Measurements from ENCODE around the gene CMTM8. TPM values are rescaled to one million over a fixed set of nuclear protein-coding genes. Genes with fewer than 3 reads are reported as not detected.

Gene CMTM8
- total RNA-seq, 1 donor: not detected

DNA sequence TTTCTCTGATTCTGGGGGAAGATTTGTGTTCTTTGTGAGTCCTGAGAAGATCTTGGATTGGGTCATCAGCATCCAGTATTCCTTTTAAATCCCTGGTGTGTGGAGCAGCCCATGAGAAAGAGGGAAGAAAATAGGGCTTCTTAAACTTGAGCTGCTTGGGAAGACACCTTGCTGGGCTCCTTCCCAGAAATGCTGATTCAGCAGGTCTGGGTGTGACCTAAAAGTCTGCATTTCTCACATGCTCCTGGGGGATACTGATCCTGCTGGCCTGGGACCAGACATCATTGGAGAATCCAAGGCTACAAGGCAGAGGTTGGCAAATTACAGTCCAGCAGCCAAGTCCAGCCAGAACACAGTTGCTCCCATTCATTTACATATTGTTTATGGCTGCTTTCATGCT lies 99.0 kb downstream of the CMTM8 start:
- no peak for DNase-seq (ENCODE audit: low read depth)
- TF ChIP-seq CTCF (IDR thresholded peaks at IDR 0.05; ENCODE audit: insufficient read depth, low read depth, low read length): no peak
- H3K4me3 ChIP-seq (ENCODE audit: low read depth, low read length): no peak overlapping the region

- peak; percentile 65 for TF ChIP-seq CTCF (IDR thresholded peaks at IDR 0.05; ENCODE audit: insufficient read depth, low read depth, low read length)
These were observed 101.6 kb downstream of the CMTM8 start for GRCh38 chr3:32340039-32340438.

GRCh38 chr3:32340611-32341365 lies 102.3 kb downstream of the CMTM8 start:
- no peak for DNase-seq (ENCODE audit: low read depth)
- no peak overlapping the region for H3K4me3 ChIP-seq (ENCODE audit: low read depth, low read length)
- no peak for TF ChIP-seq CTCF (IDR thresholded peaks at IDR 0.05; ENCODE audit: insufficient read depth, low read depth, low read length)

More at GRCh38 chr3:32340039-32340438, 101.6 kb downstream of the CMTM8 start:
- DNase-seq (ENCODE audit: low read depth): peak; percentile 65
- no peak overlapping the region for H3K4me3 ChIP-seq (ENCODE audit: low read depth, low read length)

DNA sequence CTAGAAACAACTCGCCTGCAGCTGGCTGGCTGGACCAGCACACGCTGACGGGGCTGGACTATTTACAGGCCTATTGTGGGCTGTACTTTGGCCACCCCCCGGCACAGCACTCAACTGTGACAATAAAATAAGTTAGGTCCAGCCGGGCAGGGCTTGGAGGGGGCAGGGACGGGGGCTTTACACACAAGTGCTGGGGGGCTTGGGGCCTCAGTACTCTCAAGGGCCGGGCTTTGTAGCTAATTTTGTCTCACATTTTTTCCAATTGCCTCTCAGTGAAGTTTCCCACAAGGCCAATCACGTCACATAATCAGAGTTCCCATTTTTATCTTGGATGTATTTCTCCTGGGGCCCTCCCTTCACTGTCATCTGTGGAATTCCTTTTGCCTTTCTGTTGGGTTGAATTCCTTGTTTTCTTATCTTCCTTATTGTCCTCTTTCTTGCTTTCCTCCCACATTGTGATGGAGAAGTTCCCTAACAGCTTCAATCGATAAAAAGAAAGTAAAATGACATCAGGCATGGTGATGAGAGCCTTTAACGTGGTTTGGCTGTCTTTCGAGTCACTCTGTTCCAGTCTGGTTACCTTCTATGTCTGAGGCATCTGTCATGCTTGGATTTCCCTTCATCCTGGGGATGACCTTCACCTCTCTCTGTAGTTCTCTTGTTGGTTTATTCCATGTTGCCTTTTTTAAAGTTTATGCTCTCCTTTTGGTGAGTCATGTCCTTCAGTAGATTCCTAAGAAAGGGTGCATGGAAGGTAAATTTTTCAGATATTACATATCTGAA lies 109.1 kb downstream of the CMTM8 start:
- no peak for DNase-seq (ENCODE audit: low read depth)

GRCh38 chr3:32349184-32349583 lies 110.7 kb downstream of the CMTM8 start:
- H3K4me3 ChIP-seq (ENCODE audit: low read depth, low read length): no peak overlapping the region
- no peak for DNase-seq (ENCODE audit: low read depth)
- TF ChIP-seq CTCF (IDR thresholded peaks at IDR 0.05; ENCODE audit: insufficient read depth, low read depth, low read length): no peak

More for the DNA sequence above, 109.1 kb downstream of the CMTM8 start:
- no peak for TF ChIP-seq CTCF (IDR thresholded peaks at IDR 0.05; ENCODE audit: insufficient read depth, low read depth, low read length)
- H3K4me3 ChIP-seq (ENCODE audit: low read depth, low read length): no peak overlapping the region

DNA sequence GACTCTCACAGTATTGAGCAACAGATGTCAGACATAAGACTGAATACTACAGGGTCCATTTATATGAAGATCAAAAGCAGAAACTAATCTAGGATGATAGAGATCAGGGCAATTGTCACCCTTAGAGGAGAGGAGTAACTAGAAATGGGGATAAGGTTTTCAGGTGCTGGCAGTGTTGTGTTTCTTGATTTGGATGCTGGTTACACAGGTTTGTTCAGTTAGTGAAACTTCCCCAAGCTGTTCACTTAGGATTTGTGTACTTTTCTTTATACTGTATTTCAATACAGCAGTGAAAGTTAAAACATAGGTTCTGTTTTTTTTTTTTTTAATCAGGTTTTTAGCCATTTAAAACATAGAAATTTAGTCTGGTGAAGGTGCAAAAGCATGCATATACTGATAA lies 114.1 kb downstream of the CMTM8 start:
- no peak overlapping the region for H3K4me3 ChIP-seq (ENCODE audit: low read depth, low read length)
- DNase-seq (ENCODE audit: low read depth): no peak
- no peak for TF ChIP-seq CTCF (IDR thresholded peaks at IDR 0.05; ENCODE audit: insufficient read depth, low read depth, low read length)

All from fibroblast of villous mesenchyme (primary cell).